RWPE2 (cell line): Measurements from ENCODE around the gene PTPRO.

ENCODE experiments used
- ATAC-seq: fragments of 200-7000 bp; cut with Tn5 transposase; 3 replicates; pipeline ENCODE4 v1.9.1; 2021; ENCODE audit warnings: low read depth
- DNase-seq: peaks from one replicate; pipeline ENCODE4 v3.0.0-alpha.2; 2020; ENCODE audit warnings: low spot score
- H3K27ac ChIP-seq: fragments of 450-650 bp; 2 replicates; pipeline ENCODE4 v1.5.1; 2017; ENCODE audit warnings: mild to moderate bottlenecking; ENCODE audit not compliant: poor library complexity, severe bottlenecking
- H3K27me3 ChIP-seq: fragments of 250-450 bp; sonication (Bioruptor Pico); 2 replicates; pipeline ENCODE4 v1.5.1; 2021; ENCODE audit warnings: mild to moderate bottlenecking, moderate library complexity; ENCODE audit not compliant: insufficient read depth, poor library complexity, severe bottlenecking
- H3K36me3 ChIP-seq: fragments of 250-450 bp; sonication (Bioruptor Pico); 2 replicates; pipeline ENCODE4 v1.5.1; 2020; ENCODE audit warnings: low read depth, mild to moderate bottlenecking, moderate library complexity
- H3K4me1 ChIP-seq: fragments of 250-450 bp; sonication (Bioruptor Pico); 2 replicates; pipeline ENCODE4 v1.5.1; 2021; ENCODE audit warnings: mild to moderate bottlenecking, moderate library complexity; ENCODE audit not compliant: insufficient read depth, poor library complexity, severe bottlenecking
- H3K4me3 ChIP-seq: fragments of 250-450 bp; sonication (Bioruptor Pico); 2 replicates; pipeline ENCODE4 v1.5.1; 2021; ENCODE audit warnings: mild to moderate bottlenecking, moderate library complexity; ENCODE audit not compliant: severe bottlenecking
- H3K9me3 ChIP-seq: fragments of 250-450 bp; sonication (Bioruptor Pico); 2 replicates; pipeline ENCODE4 v1.5.1; 2021; ENCODE audit warnings: mild to moderate bottlenecking, moderate library complexity; ENCODE audit not compliant: severe bottlenecking
- TF ChIP-seq, protein P1 (sequence below): fragments of 450-650 bp; IDR thresholded peaks from one replicate; pipeline ENCODE4 v1.5.1; 2017; ENCODE audit warnings: mild to moderate bottlenecking, moderate library complexity; ENCODE audit not compliant: poor library complexity, severe bottlenecking

PTPRO gene

DNA sequence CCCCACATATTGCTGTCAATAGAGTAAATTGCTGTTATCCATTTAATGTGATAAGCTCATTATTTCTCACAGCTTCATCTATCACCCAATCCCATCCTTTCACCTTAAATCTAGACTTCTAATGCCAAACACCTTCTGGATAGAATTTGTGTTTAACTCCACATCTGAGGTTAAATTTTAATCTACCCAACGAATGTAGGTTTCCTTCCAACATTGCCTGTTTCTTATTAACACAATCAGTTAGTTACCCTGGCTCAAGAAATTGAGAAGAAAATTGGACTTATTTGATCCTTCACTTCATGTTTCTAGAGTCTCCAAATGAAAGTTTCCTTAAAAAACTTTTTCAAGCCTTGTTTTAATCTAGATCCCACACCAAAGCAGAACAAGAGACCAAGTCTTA lies 67.3 kb downstream of the PTPRO start:
- TF ChIP-seq, protein P1, sequence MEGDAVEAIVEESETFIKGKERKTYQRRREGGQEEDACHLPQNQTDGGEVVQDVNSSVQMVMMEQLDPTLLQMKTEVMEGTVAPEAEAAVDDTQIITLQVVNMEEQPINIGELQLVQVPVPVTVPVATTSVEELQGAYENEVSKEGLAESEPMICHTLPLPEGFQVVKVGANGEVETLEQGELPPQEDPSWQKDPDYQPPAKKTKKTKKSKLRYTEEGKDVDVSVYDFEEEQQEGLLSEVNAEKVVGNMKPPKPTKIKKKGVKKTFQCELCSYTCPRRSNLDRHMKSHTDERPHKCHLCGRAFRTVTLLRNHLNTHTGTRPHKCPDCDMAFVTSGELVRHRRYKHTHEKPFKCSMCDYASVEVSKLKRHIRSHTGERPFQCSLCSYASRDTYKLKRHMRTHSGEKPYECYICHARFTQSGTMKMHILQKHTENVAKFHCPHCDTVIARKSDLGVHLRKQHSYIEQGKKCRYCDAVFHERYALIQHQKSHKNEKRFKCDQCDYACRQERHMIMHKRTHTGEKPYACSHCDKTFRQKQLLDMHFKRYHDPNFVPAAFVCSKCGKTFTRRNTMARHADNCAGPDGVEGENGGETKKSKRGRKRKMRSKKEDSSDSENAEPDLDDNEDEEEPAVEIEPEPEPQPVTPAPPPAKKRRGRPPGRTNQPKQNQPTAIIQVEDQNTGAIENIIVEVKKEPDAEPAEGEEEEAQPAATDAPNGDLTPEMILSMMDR, result no peak
- ATAC-seq (no peak), DNase-seq (no peak)
- H3K27ac ChIP-seq, result no peak overlapping the region
- H3K36me3 ChIP-seq, result no peaks in the 10 kb centered on the region
- H3K27me3 ChIP-seq, result no peaks in the 10 kb centered on the region
- no peak overlapping the region for H3K4me3 ChIP-seq
- H3K9me3 ChIP-seq, result no peaks in the 10 kb centered on the region
- H3K4me1 ChIP-seq, result no peaks in the 10 kb centered on the region

DNA sequence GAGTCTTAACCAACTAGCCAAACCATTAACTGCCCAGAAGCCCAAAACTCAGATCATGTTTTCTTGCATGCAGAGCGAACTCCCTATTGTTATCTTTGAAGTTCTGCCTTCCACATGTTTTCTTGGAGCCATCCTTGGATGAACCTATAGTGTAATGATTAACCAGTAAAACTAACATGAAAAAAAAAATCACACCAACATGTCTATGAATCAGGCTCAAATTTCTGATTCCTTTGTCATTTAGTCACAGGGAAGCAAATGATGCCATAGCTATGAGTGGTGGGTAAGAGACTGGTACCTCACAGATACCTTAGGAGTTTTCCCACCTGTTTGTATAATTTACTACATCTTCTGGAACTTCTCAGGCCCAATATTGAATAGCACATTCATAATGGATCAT lies 70.7 kb downstream of the PTPRO start:
- TF ChIP-seq, protein P1, result no peak
- Histone ChIP-seq H3K4me1 (no peaks in the 10 kb centered on the region), H3K4me3 (no peak overlapping the region), H3K27me3 (no peaks in the 10 kb centered on the region), H3K27ac (no peak overlapping the region), H3K9me3 (no peaks in the 10 kb centered on the region), H3K36me3 (no peaks in the 10 kb centered on the region)
- no peak for DNase-seq
- ATAC-seq, result no peak

DNA sequence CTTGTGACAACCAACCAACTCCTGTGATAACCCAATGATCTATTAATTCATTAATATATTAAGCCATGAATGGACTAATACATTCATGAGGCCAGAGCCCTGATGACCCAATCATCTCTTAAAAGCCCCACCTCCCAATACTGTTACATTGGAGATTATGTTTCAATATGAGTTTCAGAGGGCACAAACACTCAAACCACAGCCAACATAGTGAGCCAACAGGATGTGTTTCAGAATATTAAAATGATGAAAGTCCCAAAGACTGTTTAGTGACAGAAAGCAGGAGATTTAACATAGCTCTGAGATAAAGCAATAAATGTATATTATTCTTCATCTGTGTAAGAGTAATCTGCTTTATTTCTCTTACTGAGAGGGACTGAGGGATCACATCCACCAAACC lies 71.7 kb downstream of the PTPRO start:
- ATAC-seq, result no peak
- Histone ChIP-seq H3K4me3 (no peak overlapping the region), H3K36me3 (no peaks in the 10 kb centered on the region), H3K27me3 (no peaks in the 10 kb centered on the region), H3K4me1 (no peaks in the 10 kb centered on the region), H3K27ac (no peak overlapping the region), H3K9me3 (no peaks in the 10 kb centered on the region)
- DNase-seq, result no peak
- TF ChIP-seq, protein P1, result no peak

DNA sequence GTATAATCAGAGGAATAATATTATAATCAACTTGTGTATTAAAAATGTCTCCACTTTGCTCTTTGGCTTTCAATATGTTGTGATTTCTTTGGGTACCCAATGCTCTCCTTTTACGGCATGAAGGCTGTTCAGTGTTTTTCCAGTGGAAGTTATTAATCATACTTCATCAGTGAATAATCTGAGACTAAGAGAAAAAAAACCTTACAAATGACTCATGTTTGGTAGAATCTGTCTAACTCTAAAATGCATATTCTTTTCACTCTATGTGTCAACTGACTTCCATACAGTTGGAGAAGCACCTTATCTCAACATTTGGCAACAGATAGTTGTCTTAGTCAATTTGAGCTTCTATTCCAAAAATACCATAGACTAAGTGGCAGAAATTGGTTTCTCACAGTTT lies 82.2 kb downstream of the PTPRO start:
- no peaks in the 10 kb centered on the region for H3K9me3 ChIP-seq
- TF ChIP-seq, protein P1, result no peak
- no peak overlapping the region for H3K4me3 ChIP-seq
- no peaks in the 10 kb centered on the region for H3K27me3 ChIP-seq
- no peaks in the 10 kb centered on the region for H3K36me3 ChIP-seq
- ATAC-seq, result peak; percentile 53
- no peak for DNase-seq
- no peaks in the 10 kb centered on the region for H3K4me1 ChIP-seq
- peak overlapping the region; percentile 23 for H3K27ac ChIP-seq

DNA sequence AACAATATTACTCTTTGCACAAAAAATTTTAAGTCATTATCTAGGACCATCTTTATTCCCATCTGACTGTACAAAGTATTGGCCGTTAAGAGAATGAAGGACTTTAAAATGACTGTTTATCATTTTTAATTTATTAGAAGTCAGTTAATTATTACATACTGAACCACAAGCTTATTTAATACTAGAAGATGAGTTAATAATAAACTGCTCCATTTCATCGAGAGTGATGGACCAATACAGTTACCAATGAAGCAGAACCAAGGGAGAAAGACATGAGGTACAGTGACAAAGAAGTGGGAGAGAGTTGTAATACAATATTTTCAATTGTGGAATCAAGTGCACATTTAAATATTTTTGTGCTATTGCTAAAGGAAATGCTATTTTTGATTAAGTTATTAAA lies 83.3 kb downstream of the PTPRO start:
- no peak for ATAC-seq

More for the DNA sequence above, 83.3 kb downstream of the PTPRO start:
- TF ChIP-seq, protein P1, result no peak
- Histone ChIP-seq H3K4me1 (no peaks in the 10 kb centered on the region), H3K27ac (no peak overlapping the region), H3K27me3 (no peaks in the 10 kb centered on the region), H3K36me3 (no peaks in the 10 kb centered on the region), H3K9me3 (no peaks in the 10 kb centered on the region), H3K4me3 (no peak overlapping the region)
- DNase-seq, result no peak
